Stimulated activated CD4-positive, alpha-beta T cell treated with anti-CD3 and anti-CD28 coated beads, TNF-alpha, amount 100 ng/mL, for 48 hours (primary cell): ENCODE results near the gene TNKS1BP1.
"Not testable (repeated sequence)": the region's sequence is repeated elsewhere in the genome, so short reads cannot be mapped to it uniquely, and the experiment has no call there.

ENCODE experiments used
- DNase-seq, 3 donors: peaks; one replicate each; pipeline ENCODE4 v3.0.0-alpha.2; 2020; ENCODE audit warnings: low read depth in 3 of 3

Gene TNKS1BP1

DNA sequence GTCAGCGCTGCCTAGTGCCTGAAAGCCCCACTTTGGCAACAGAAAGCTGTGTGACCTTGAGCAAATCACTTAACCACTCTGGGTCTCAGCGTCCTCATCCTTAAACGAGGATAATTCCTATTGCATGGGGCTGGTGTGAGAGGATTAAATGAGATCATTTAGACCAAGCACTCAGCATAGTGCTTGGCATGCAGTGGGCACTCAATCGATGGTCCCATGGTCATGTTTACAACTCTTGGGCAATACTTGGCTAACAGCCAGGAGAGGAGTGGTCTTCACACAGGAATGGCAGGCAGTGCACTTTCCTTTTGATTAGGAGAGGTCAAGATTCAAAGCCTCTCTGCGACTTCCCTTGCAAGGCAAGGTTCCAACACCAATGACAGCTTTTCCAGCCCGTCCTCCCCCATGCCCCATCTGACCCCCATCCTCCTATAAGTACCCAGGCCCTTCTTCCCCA is 14.1 kb downstream of the TNKS1BP1 start:
- no peak for DNase-seq

GRCh38 chr11:57310091-57310490 is 14.7 kb downstream of the TNKS1BP1 start:
- DNase-seq, result no peak

GRCh38 chr11:57309106-57310059 is 15.4 kb downstream of the TNKS1BP1 start:
- no peak for DNase-seq

GRCh38 chr11:57308426-57309060 is 16.2 kb downstream of the TNKS1BP1 start:
- DNase-seq, result no peak

- no peak for DNase-seq
Measured at GRCh38 chr11:57307666-57308270, 17.0 kb downstream of the TNKS1BP1 start.

DNA sequence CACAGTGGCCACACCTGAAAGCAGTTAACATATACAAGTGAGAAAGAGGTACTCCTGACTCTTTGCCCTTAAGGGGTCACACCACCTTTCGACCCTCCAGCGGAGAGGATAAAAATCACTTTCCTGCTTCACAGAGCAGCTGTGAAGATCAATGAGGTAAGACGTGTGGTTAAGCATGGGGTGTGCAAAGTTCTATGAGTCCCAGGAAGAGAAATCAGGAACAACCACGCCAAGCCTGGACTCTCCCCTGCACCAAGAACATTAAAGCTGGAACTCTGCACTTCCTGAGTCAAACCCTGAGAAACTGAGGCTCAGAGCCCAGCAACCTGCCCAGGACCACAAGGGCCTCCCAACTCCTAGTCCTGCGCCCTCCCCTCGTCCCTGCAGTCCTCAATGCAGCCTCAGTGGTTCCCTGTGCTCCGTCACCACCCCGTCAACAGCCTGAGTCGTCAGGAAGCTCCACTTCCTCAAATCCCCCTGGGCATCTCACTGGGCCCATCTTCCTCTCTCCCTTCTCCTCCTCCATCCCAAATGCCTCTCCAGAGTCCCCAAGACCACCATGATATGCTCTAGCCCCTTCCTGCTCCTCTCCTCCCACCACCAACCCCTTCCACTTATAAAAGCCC is 17.7 kb downstream of the TNKS1BP1 start:
- no peak for DNase-seq

GRCh38 chr11:57306161-57306876 is 18.4 kb downstream of the TNKS1BP1 start:
- no peak for DNase-seq

- DNase-seq, result no peak
Measured at GRCh38 chr11:57305523-57305922, 19.2 kb downstream of the TNKS1BP1 start.

DNA sequence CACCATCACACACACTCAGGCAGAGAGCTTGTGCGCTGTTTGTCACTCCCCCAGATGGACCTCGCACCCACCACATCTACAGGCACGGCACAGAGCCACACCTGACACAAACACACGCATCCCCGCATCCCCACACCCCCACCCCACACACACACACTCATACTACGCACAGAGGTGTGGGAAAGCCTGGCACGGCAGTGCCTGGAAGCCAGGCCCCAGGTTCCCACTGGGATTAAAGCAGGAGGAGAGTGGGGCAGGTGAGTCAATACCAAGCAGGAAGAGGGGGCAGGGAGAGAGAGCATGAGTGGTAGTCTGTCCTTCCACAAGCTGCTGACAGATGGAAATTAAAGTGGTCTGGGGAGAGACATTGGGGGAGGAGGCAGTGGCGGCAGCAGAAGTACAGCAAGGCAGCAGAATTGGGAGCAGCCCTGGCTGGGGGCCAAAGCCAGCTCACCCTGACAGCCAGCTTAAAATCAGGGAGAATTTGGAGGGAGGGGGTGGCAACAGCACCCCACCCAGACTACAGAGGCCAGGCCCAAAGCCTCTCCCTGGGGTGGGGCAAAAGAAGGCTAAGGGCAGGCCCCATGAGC is 20.7 kb downstream of the TNKS1BP1 start:
- DNase-seq, result no peak

DNA sequence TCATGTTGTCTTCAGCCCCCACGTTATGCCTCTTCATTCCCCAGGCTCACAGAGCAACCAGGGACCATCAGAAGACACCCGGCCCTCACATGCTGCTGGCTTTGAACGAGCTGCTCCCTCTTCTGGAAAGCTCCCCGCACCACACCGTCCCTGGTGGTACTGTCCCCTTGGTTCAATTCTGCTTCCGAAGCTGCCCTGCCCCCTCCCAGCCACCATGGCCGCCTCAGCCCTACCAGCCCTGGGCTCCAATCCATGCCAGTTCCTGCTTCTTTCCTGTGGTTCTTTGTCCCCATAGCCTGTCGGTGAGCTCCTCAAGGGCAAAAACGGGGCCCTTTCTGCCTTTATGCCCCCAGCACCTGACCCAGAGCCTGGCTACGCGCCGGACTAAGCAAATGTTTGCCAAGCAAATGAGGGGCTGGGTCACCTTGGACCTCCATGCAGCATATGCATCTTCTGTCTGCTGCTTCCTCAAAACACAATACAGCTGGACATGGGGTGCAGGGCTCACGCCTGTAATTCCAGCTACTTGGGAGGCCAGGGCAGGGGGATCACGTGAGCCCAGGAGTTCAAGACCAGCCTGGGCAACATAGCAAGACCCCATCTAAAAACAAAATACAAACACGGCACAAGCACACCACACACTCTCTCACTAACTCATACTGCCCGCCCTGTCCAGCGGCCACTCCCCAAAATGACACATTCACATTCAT is 21.3 kb downstream of the TNKS1BP1 start:
- no peak for DNase-seq

DNA sequence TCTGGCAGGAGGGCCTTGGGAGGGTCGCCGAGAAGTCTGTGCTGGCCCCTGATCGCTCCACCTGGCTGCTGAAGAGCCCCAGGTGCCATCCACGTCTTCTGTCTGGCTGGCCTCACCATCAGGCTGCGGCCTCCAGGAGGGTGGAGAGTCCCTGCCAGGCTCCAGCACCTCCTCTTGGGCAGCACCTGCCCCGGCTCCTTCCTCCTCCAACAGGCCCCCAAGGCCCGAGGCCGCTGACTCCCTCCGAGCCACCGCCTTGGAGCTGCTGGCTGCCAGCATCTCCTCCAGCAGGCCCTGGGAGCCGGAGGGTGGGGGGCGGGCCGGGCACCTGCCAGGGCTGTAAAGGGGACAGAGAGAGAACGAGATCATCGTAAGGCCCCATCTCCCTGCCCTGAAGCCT is 22.3 kb downstream of the TNKS1BP1 start:
- DNase-seq, result no peak

GRCh38 chr11:57301711-57302423 is 22.9 kb downstream of the TNKS1BP1 start:
- no peak for DNase-seq

GRCh38 chr11:57300785-57301184 is 24.0 kb downstream of the TNKS1BP1 start:
- DNase-seq, result no peak

- no peak for DNase-seq
Measured at GRCh38 chr11:57299150-57299737, 25.5 kb downstream of the TNKS1BP1 start.

GRCh38 chr11:57297221-57297620 is 27.5 kb downstream of the TNKS1BP1 start:
- no peak for DNase-seq

GRCh38 chr11:57296205-57296604 is 28.5 kb downstream of the TNKS1BP1 start:
- DNase-seq, result not testable (repeated sequence)

GRCh38 chr11:57294225-57295131 is 30.3 kb downstream of the TNKS1BP1 start:
- no peak for DNase-seq

- DNase-seq, result no peak
Measured at GRCh38 chr11:57290288-57290687, 34.5 kb downstream of the TNKS1BP1 start.
